ENCODE data around the gene DIDO1. TPM values are rescaled to one million over a fixed set of nuclear protein-coding genes. Genes with fewer than 3 reads are reported as not detected.
A peak's percentile ranks its signal among the peaks of the same experiment; 100 is the strongest.

The DIDO1 gene
- total and polyA plus RNA-seq, 2 of the 13 experiments (the other 11 are each of a cell fraction or from before 2014, with no cell fraction given): 75.0 to 75.1 TPM

DNA sequence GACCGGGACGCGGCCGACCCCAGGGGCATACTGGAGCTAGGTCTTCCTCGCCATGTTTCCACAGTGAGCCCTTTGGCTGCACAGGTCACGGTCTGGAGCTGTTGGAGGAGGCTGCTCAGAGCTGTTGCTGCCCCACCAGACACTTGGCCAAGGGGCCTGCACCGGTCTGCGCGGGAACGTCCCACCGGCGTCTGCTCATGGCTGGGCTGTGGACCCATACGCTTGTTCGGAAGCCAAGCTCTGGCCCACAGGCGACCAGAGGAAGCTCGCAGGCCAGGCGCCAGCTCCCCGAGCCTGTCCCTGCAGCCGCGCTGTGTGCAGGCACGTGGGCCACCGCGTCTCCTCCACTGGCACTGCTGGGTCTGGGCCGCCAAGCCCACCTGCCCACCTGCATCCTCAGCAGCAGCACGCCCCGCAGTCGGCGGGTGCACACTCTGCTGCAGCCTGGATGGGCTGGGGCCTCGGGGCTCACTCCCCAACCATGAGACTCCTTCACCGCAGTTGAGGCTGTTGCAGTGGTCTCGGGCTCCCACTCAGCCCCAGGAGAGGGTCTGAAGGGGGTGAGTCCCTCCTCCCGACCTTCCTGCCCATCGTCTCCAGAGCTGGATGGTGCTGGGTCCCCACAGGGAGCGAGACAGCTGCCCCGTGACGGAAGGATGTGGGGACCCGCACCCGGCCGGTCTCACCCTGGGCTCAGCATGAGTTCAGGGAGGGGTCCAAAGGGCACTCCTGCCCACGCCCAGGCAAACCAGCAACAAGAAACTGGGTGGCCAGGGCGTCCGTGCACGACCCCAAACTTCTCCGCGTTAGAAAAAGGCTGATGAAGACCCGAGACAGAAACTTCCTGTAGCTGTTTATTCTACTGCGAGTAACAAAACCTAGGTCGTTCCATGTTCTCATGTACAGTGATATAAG is 49.1 kb downstream of the DIDO1 start (continued):
- TF ChIP-seq, protein P1, sequence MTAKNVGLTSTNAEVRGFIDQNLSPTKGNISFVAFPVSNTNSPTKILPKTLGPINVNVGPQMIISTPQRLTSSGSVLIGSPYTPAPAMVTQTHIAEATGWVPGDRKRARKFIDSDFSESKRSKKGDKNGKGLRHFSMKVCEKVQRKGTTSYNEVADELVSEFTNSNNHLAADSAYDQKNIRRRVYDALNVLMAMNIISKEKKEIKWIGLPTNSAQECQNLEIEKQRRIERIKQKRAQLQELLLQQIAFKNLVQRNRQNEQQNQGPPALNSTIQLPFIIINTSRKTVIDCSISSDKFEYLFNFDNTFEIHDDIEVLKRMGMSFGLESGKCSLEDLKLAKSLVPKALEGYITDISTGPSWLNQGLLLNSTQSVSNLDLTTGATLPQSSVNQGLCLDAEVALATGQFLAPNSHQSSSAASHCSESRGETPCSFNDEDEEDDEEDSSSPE (CRISPR knock-in tag; IDR thresholded peaks at IDR 0.05): no peak
- TF ChIP-seq PCBP1 (IDR thresholded peaks at IDR 0.05; ENCODE audit: borderline replicate concordance, low read depth, low read length) (no peak), ZNF431 (CRISPR knock-in tag; IDR thresholded peaks at IDR 0.05; ENCODE audit: borderline replicate concordance, low read depth) (no peak), SP5 (CRISPR knock-in tag; IDR thresholded peaks at IDR 0.05; ENCODE audit: borderline replicate concordance, low read depth) (no peak), ZNF589 (CRISPR knock-in tag; conservative IDR thresholded peaks at IDR 0.05) (no peak), SALL2 (CRISPR knock-in tag; IDR thresholded peaks at IDR 0.05) (no peak), GZF1 (CRISPR knock-in tag; IDR thresholded peaks at IDR 0.05) (0 out of 2 replicates have a peak, but pooled peaks have one; percentile 52), ZNF883 (CRISPR knock-in tag; IDR thresholded peaks at IDR 0.05; ENCODE audit: not compliant biosample characterization) (no peak), YEATS4 (CRISPR knock-in tag; IDR thresholded peaks at IDR 0.05; ENCODE audit: borderline replicate concordance) (no peak), ZNF207 (IDR thresholded peaks at IDR 0.05; ENCODE audit: borderline replicate concordance) (no peak), HNRNPH1 (optimal IDR thresholded peaks at IDR 0.05; ENCODE audit: low read depth, low read length) (no peak), ZNF746 (CRISPR knock-in tag; IDR thresholded peaks at IDR 0.05) (no peak), TOE1 (CRISPR knock-in tag; IDR thresholded peaks at IDR 0.05) (no peak), PTBP1 (IDR thresholded peaks at IDR 0.05; ENCODE audit: low read depth, low read length, poor library complexity, severe bottlenecking) (peak; percentile 30)
- TF ChIP-seq, protein P2, sequence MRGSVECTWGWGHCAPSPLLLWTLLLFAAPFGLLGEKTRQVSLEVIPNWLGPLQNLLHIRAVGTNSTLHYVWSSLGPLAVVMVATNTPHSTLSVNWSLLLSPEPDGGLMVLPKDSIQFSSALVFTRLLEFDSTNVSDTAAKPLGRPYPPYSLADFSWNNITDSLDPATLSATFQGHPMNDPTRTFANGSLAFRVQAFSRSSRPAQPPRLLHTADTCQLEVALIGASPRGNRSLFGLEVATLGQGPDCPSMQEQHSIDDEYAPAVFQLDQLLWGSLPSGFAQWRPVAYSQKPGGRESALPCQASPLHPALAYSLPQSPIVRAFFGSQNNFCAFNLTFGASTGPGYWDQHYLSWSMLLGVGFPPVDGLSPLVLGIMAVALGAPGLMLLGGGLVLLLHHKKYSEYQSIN (CRISPR knock-in tag; IDR thresholded peaks at IDR 0.05; ENCODE audit: borderline replicate concordance): no peak
- TF ChIP-seq, protein P3, sequence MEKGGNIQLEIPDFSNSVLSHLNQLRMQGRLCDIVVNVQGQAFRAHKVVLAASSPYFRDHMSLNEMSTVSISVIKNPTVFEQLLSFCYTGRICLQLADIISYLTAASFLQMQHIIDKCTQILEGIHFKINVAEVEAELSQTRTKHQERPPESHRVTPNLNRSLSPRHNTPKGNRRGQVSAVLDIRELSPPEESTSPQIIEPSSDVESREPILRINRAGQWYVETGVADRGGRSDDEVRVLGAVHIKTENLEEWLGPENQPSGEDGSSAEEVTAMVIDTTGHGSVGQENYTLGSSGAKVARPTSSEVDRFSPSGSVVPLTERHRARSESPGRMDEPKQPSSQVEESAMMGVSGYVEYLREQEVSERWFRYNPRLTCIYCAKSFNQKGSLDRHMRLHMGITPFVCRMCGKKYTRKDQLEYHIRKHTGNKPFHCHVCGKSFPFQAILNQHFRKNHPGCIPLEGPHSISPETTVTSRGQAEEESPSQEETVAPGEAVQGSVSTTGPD (CRISPR knock-in tag; IDR thresholded peaks at IDR 0.05): no peak
- TF ChIP-seq, protein P4, sequence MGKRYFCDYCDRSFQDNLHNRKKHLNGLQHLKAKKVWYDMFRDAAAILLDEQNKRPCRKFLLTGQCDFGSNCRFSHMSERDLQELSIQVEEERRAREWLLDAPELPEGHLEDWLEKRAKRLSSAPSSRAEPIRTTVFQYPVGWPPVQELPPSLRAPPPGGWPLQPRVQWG (CRISPR knock-in tag; IDR thresholded peaks at IDR 0.05; ENCODE audit: borderline replicate concordance, low read depth): no peak
- TF ChIP-seq, protein P5, sequence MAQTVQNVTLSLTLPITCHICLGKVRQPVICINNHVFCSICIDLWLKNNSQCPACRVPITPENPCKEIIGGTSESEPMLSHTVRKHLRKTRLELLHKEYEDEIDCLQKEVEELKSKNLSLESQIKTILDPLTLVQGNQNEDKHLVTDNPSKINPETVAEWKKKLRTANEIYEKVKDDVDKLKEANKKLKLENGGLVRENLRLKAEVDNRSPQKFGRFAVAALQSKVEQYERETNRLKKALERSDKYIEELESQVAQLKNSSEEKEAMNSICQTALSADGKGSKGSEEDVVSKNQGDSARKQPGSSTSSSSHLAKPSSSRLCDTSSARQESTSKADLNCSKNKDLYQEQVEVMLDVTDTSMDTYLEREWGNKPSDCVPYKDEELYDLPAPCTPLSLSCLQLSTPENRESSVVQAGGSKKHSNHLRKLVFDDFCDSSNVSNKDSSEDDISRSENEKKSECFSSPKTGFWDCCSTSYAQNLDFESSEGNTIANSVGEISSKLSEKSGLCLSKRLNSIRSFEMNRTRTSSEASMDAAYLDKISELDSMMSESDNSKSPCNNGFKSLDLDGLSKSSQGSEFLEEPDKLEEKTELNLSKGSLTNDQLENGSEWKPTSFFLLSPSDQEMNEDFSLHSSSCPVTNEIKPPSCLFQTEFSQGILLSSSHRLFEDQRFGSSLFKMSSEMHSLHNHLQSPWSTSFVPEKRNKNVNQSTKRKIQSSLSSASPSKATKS (CRISPR knock-in tag; IDR thresholded peaks at IDR 0.05): no peak

Data from HepG2 (cell line).